ENCODE measurements around the gene CFAP221. TPM values are rescaled to one million over a fixed set of nuclear protein-coding genes. Genes with fewer than 3 reads are reported as not detected.

Gene CFAP221
- total RNA-seq, 1 donor from 2014 or later = 1.0 TPM

DNA sequence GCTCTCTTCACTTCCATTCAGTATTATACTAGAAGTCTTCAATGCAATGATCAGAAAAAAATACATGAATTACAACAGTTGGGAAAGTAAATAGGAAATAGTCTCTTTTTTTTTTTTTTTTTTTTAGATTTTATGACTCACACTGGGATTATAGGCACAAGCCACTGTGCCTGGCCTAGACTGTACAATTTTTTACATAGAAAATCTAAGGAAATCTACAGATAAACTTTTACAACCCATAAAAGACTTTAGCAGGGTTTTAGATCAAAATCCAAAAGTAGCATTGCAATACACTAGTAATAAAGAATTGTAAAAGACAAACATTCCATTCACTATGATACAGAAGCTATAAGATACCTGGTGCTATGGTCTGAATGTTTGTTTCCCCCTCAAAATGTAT lies 39.0 kb downstream of the CFAP221 start:
- no peak overlapping the region for H3K27ac ChIP-seq (replicated peaks)
- H3K36me3 ChIP-seq = no peaks in the 10 kb centered on the region
- H3K27me3 ChIP-seq (ENCODE audit: low read depth) = no peaks in the 10 kb centered on the region
- intact Hi-C loops (cut with micrococcal nuclease) = no loop called here
- peaks cover 9% of the 10 kb centered on the region for H3K9me3 ChIP-seq (replicated peaks)
- no peak overlapping the region for H3K4me3 ChIP-seq
- TF ChIP-seq, protein P1, sequence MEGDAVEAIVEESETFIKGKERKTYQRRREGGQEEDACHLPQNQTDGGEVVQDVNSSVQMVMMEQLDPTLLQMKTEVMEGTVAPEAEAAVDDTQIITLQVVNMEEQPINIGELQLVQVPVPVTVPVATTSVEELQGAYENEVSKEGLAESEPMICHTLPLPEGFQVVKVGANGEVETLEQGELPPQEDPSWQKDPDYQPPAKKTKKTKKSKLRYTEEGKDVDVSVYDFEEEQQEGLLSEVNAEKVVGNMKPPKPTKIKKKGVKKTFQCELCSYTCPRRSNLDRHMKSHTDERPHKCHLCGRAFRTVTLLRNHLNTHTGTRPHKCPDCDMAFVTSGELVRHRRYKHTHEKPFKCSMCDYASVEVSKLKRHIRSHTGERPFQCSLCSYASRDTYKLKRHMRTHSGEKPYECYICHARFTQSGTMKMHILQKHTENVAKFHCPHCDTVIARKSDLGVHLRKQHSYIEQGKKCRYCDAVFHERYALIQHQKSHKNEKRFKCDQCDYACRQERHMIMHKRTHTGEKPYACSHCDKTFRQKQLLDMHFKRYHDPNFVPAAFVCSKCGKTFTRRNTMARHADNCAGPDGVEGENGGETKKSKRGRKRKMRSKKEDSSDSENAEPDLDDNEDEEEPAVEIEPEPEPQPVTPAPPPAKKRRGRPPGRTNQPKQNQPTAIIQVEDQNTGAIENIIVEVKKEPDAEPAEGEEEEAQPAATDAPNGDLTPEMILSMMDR (IDR thresholded peaks at IDR 0.05; ENCODE audit: borderline replicate concordance) = no peak
- no peak for DNase-seq
- H3K4me1 ChIP-seq = peaks cover 10% of the 10 kb centered on the region

DNA sequence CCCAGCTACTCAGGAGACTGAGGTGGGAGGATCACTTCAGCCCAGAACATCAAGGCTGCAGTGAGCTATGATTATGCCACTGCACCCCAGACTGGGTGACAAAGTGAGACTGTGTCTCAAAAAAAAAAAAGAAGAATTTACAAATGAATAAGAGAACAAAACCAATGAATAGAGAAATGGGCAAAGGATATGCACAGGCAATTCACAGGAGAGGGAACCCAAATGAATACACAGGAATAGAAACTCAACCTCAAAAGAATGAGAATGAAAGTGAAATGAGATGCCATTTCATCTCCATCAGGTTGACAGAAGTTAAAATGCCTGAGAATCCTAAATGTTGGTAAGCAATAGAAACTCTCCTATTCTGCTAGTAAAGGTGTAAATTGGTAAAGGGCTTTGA lies 40.2 kb downstream of the CFAP221 start:
- Histone ChIP-seq H3K4me3 (no peak overlapping the region), H3K27me3 (ENCODE audit: low read depth) (no peaks in the 10 kb centered on the region), H3K27ac (replicated peaks) (no peak overlapping the region), H3K36me3 (no peaks in the 10 kb centered on the region), H3K9me3 (replicated peaks) (peaks cover 9% of the 10 kb centered on the region), H3K4me1 (peaks cover 7% of the 10 kb centered on the region)
- TF ChIP-seq, protein P1 (IDR thresholded peaks at IDR 0.05; ENCODE audit: borderline replicate concordance) = no peak
- no peak for DNase-seq
- intact Hi-C loops (cut with micrococcal nuclease) = no loop called here

DNA sequence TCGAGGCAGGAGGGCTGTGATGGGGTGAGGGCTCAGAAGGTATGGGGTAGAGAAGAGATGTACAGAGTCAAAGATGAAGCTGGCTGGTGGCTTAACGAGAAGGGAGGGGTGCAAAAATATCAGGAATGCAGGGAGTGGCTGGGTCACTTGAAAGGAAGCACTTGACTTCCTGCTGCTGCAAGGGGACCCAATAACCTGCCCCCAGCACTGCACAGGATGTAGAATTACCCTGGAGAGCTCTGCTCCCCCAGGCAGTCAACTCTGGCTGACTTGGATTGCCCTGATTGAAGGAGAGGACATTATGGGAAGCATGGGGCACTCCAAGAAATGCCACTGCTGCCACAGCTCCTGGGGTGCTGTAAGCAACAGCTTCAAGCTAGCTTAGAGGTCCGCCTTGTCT lies 41.8 kb downstream of the CFAP221 start:
- Histone ChIP-seq H3K36me3 (no peaks in the 10 kb centered on the region), H3K9me3 (replicated peaks) (peaks cover 9% of the 10 kb centered on the region), H3K4me1 (peaks cover 3% of the 10 kb centered on the region), H3K4me3 (no peak overlapping the region), H3K27me3 (ENCODE audit: low read depth) (no peaks in the 10 kb centered on the region), H3K27ac (replicated peaks) (no peak overlapping the region)
- DNase-seq = no peak
- TF ChIP-seq, protein P1 (IDR thresholded peaks at IDR 0.05; ENCODE audit: borderline replicate concordance) = no peak
- intact Hi-C loops (cut with micrococcal nuclease) = no loop called here

DNA sequence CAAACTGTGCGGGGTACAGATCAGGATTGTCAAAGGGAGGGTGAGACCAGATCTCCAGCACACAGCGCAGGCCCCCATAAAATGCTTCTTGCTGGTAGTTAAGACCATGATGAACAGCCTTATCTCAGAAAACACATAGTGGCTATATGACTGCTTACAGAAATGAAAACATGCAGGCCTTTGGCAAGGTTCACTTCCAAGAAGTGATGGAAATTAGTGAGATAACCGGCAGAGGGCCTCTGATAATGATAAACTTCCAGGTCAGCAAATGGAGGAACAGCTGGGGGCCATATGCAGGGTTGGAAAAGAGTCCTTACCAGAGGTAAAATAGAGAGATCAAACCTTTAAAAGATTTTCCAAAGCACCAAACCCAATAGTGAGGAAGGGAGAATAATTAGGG lies 46.6 kb downstream of the CFAP221 start:
- no peak for DNase-seq

DNA sequence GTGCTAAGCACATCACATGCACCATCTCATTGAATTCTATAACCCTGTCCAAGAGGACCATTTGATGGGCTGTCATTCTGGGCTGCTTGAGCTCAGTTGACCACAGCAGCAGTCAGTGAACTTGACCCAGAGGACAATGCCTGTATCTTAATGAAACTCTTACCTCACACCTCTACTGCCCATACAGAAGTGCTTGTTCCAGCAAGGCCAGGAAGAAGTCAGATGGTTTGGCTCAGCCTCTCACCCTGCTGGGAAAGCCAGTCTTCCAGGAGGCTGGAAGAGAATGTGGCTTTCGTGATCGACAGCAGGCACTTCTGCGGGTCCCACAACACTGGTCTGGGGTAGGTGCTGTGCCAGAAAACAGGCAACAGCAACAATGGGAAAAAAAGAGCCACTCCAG lies 47.3 kb downstream of the CFAP221 start:
- intact Hi-C loops (cut with micrococcal nuclease) = no loop called here
- DNase-seq = no peak

More for the DNA sequence above, 46.6 kb downstream of the CFAP221 start:
- no peaks in the 10 kb centered on the region for H3K9me3 ChIP-seq (replicated peaks)
- no peaks in the 10 kb centered on the region for H3K27me3 ChIP-seq (ENCODE audit: low read depth)
- TF ChIP-seq, protein P1 (IDR thresholded peaks at IDR 0.05; ENCODE audit: borderline replicate concordance) = no peak
- no peak overlapping the region for H3K4me3 ChIP-seq
- intact Hi-C loops (cut with micrococcal nuclease) = no loop called here
- no peaks in the 10 kb centered on the region for H3K36me3 ChIP-seq
- H3K27ac ChIP-seq (replicated peaks) = no peak overlapping the region
- H3K4me1 ChIP-seq = peaks cover 29% of the 10 kb centered on the region

More for the DNA sequence above, 47.3 kb downstream of the CFAP221 start:
- Histone ChIP-seq H3K36me3 (no peaks in the 10 kb centered on the region), H3K4me1 (peaks cover 36% of the 10 kb centered on the region), H3K27me3 (ENCODE audit: low read depth) (no peaks in the 10 kb centered on the region), H3K4me3 (no peak overlapping the region), H3K9me3 (replicated peaks) (no peaks in the 10 kb centered on the region), H3K27ac (replicated peaks) (no peak overlapping the region)
- TF ChIP-seq, protein P1 (IDR thresholded peaks at IDR 0.05; ENCODE audit: borderline replicate concordance) = no peak

Measured in left ventricle myocardium inferior (tissue), 1 donor.